DMS53 treated with DMSO at 0.1 percent for 48 hours (cell line): Measurements from ENCODE around the gene PDLIM7.

ENCODE experiments used
- DNase-seq: peaks from one replicate; lab custom pipeline; 2025; ENCODE audit not compliant: unreplicated experiment; lab: John Stamatoyannopoulos, UW

PDLIM7 gene

DNA sequence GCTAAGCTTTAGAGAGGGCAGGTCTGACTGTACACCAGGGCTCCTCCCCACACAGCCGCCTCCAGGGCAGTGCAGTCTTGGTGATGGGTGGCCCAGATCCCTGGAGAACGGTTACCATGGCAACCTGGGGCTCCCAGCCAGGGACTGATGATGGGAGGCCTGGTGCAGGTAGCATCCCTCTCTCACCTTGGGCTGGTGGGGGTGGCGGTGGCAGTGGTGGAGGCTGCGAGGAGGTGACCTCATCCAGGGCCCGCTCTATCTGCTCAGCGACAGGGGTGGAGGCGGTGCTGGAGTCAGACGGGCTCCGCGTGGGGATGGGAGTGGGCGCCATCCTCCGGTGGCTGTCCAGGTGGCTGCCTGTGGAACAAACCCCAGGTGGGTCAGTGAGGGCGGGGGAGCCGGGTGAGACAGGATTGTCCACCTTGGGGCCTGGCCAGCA is 38.5 kb downstream of the PDLIM7 start:
- peak; percentile 24 for DNase-seq

GRCh38 chr5:177457852-177458681 is 39.3 kb downstream of the PDLIM7 start:
- no peak for DNase-seq

DNA sequence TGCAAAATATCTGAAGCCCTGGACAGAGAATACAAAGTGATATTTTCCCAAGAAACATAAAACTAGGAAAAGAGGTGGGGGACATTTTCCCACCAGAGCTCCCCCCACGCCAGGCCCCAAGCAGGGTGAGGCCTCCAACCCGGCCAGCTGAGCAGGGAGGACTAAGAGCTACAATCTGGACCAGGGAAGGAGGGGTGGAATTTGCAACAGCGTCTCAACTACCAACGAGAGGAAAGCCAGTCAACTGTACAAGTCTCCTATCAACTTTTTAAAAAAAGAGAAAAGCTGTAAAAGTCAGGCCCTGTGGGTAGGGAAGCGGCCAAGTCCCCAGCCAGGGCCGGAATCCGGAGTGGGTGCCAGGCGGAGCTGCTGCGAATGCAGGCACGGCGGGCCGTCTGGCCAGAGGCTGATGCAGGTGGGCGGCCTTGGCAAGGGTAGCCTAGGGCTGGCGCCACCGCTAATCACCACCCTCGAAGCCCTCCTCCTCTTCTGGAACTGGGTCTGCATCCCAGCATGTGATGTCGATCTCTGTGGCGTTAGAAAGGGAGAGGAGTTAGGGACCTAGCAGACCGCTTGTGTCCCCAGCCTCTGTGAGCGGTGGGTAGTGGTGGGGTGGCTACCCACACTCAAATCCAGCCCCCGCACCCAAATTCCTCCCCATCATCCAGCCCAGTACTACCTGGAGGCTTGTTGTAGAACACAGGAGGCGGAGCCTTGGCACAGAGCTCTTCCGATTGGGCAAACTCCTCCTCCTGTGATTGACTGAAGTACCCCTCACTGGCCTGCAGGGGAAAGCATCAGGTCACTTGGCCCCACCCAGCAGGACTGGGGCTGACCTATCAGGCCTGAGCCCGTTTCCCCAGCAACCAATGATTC is 40.2 kb downstream of the PDLIM7 start:
- DNase-seq = peak; percentile 95

GRCh38 chr5:177456591-177456964 is 40.8 kb downstream of the PDLIM7 start:
- DNase-seq = no peak

DNA sequence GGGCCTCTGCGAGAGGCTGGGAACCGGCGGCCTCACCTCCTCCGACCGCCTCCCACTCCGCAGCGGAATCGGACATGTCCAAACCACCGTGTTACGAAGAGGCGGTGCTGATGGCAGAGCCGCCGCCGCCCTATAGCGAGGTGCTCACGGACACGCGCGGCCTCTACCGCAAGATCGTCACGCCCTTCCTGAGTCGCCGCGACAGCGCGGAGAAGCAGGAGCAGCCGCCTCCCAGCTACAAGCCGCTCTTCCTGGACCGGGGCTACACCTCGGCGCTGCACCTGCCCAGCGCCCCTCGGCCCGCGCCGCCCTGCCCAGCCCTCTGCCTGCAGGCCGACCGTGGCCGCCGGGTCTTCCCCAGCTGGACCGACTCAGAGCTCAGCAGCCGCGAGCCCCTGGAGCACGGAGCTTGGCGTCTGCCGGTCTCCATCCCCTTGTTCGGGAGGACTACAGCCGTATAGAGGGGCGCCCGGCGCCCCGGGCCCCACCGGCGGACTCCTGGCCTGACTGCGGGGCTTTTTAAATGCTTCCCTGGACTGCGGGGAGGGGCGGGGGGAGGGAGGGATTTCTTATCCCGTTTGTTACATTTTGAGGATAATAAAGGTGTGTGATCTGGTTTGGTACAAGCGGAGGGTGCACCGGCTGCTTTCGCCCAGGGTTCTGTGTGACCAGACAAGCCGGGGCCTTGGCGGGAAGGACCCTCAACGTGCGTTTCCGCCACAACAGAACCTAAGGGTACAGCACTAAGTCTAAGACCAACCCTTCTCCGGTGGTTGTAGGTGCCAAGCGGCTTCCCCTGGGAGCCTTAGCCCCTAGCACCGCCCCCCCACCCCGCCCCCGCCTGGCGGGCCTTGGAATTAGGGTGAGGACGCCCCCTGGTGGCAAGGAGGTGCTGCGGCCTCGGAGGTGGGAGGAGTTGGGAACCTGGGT is 41.5 kb downstream of the PDLIM7 start:
- peak; percentile 92 for DNase-seq

DNA sequence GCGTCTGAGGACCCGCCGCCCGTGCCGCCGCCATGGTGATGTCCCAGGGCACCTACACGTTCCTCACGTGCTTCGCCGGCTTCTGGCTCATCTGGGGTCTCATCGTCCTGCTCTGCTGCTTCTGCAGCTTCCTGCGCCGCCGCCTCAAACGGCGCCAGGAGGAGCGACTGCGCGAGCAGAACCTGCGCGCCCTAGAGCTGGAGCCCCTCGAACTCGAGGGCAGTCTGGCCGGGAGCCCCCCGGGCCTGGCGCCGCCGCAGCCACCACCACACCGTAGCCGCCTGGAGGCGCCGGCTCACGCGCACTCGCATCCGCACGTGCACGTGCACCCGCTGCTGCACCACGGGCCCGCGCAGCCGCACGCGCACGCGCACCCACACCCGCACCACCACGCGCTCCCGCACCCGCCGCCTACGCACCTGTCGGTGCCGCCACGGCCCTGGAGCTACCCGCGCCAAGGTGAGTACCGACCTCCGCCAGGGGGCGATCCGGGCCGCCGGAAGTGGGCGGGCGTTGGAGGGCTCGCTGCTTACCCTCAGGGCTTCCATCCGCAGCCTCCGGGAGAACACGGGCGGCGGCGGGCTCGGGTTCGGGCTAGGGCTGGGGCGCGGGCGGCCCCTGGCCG is 42.3 kb downstream of the PDLIM7 start:
- DNase-seq = peak; percentile 78

DNA sequence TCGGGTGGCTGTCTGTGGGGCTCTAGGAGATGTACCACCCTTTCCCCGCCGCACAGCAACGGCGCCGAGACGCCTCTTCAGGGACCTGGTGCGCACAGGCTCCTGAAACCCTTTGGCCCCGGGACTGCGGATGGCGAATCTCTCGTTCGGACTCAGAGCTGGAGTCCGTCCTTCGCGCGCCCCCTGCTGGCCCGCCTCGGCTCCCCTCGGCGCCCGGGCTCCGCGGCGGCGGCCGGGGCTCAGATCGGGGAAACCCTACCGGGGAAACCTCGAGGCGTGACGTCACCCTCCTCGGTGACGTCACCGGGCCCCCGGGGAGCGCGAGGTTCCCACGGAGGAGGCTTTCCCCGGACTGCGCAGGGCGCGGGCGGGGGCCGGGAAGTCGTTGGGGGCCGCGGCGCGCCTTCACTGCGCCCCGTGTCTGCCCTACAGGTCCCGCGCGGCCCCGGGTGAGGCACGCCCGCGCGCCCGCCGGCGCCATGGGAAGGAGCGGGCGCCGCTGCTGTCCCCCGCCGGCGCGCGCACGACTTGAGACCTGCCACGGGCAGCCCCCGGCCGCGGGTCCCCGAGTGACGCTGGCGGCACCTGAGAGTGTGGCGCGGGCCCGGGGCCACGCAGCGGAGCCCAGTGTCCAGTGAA is 42.9 kb downstream of the PDLIM7 start:
- peak; percentile 87 for DNase-seq

DNA sequence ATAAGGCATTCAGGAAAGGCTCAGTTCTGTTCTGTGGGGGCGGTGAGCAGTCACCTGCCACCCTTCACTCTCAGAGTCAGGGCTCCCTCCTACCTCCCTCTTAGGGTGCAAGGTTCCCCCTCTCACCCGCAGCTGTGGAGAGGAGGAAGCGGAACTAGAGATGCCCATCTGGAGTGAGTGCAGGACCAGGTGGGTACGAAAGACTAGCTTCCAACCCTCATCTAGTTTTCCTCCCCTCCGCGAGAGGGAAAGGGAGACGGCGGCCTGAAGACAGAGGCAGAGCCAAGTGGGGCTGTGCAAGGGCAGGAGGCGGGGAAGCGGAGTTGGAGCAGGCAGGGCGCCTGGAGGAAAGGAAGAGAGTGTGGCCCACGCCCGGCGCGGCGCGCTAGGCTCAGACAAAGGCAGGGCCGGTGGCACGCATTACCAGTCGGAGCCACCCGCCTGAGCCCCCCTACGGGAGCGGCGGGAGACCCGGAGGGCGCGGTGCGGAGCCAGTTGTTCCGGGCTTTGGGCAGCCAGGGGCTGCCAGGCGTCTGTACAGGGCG is 43.5 kb downstream of the PDLIM7 start:
- DNase-seq = no peak

- DNase-seq = no peak
Observed at GRCh38 chr5:177452688-177453638, 44.4 kb downstream of the PDLIM7 start.

DNA sequence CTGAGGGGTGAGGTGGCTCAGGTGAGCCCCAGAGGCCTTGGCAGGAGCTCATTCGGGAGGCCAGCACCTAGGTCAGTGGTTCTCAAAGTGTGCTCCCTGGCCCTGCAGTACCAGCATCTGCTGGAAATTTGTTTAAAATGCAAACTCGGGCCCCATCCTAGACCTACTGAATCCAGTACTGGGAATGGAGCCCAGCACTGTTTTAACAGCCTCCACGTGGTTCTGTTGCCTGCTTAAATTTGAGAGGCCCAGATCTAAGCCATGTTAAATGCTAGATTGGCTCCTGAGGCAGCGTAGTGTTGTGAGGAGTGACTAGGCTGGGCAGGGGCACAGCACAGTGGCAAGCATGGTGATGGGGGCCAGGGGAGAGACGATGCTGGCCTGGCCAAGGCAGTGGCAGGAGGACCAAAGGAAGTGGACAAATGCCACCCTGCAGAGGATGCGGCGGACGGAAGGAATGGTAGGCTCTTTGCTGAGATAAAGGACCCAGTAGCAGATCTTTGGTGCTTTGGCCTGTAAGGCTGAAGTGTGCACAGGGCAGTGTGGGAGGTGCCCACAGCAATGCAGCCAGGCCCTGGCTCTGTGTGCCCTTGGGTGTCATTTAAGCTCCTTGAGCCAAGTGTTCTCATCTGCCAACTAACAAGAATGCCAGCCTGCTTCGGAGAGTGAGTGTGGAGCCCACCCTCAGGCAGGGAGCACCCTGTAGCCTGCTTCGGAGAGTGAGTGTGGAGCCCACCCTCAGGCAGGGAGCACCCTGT is 46.6 kb downstream of the PDLIM7 start:
- no peak for DNase-seq

GRCh38 chr5:177449140-177450061 is 48.0 kb downstream of the PDLIM7 start:
- DNase-seq = no peak

DNA sequence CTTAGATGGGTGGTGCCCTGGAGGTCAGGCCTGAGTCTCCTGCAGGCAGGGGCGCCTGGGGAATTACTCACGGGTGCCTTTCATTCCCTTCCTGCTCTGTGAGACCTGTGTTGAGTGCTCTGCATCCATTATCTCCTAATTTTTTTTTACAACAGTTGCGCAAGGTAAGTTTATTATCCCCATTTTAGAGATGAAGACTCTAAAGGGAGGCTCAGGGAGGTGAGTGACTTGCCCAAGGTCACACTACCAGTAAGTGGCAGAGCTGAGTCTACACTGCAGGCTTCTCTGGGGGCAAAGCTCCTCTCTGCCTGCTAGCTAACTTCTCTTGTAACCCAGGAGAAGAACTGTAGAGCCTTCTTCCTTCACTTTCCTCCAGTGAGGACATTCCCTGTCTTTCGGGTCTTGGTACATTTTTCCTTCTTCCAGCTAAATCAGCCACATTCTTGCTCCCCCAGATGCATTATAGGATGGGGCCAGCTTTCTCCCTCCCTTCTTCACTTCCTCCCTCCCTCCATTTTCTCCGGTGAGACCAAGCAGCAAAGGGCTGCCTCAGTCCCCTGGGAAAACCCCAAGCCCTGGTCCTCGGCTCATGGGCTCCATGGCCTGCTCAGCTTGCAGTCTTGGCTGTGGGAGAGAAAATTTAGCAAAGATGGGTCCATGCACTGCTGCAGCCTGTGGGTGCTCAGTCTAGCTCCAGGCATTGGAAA is 49.0 kb downstream of the PDLIM7 start:
- no peak for DNase-seq

- DNase-seq = peak; percentile 60
Observed at GRCh38 chr5:177447611-177448243, 49.7 kb downstream of the PDLIM7 start.

- peak; percentile 35 for DNase-seq
Observed at GRCh38 chr5:177447066-177447610, 50.3 kb downstream of the PDLIM7 start.
